Panc1 (cell line): ENCODE measurements around the gene ELAVL1. TPM values are rescaled to one million over a fixed set of nuclear protein-coding genes. Genes with fewer than 3 reads are reported as not detected.

ENCODE experiments used
- ATAC-seq: fragments of 200-7000 bp; cut with Tn5 transposase; 2 replicates; pipeline ENCODE4 v1.9.1; 2020; ENCODE audit warnings: mild to moderate bottlenecking, moderate library complexity
- BruUV-seq: library from RNA; stranded (reverse); fragments of 400-500 nt; replicated peaks from 2 replicates; lab custom pipeline; 2021; lab: Mats Ljungman, UMichigan
- CTCF ChIA-PET: fragments of 300-600 bp; sonication (Branson Sonifier 250); formaldehyde crosslinking; loops from one replicate; lab custom pipeline; 2022; ENCODE audit warnings: antibody characterized with exemption; lab: Charles Lee
- POLR2A ChIA-PET: fragments of 300-600 bp; sonication (Branson Sonifier 250); formaldehyde crosslinking; loops from one replicate; lab custom pipeline; 2022; ENCODE audit warnings: antibody characterized with exemption; lab: Charles Lee
- DNase-seq: peaks from one replicate; pipeline ENCODE4 v3.0.0-alpha.2; 2010; ENCODE audit warnings: low read depth, low spot score
- H3K27ac ChIP-seq: 2 replicates; pipeline ENCODE4 v1.5.1; 2011; ENCODE audit warnings: mild to moderate bottlenecking, low read length, inconsistent platforms
- H3K27me3 ChIP-seq: fragments of 200-500 bp; sonication (Bioruptor generic); 2 replicates; pipeline ENCODE4 v1.6.0; 2014; ENCODE audit warnings: low read length, inconsistent platforms; ENCODE audit not compliant: control insufficient read depth, insufficient read depth
- H3K36me3 ChIP-seq: fragments of 200-500 bp; sonication (Bioruptor generic); 2 replicates; pipeline ENCODE4 v1.5.1; 2014; ENCODE audit warnings: inconsistent platforms, mild to moderate bottlenecking, low read length, moderate library complexity; ENCODE audit not compliant: control insufficient read depth, insufficient read depth
- H3K4me1 ChIP-seq: 2 replicates; pipeline ENCODE4 v1.5.1; 2011; ENCODE audit warnings: inconsistent platforms, mild to moderate bottlenecking, low read length, moderate library complexity; ENCODE audit not compliant: control insufficient read depth, insufficient read depth
- H3K4me3 ChIP-seq, 2 experiments: 2 replicates each; pipeline ENCODE4 v1.5.1; 2011 to 2012; ENCODE audit warnings: low read depth in 2 of 2, low read length in 2 of 2, mild to moderate bottlenecking in 2 of 2, inconsistent platforms in 1 of 2, moderate library complexity in 1 of 2
- H3K9me3 ChIP-seq: fragments of 200-500 bp; sonication (Bioruptor generic); 2 replicates; pipeline ENCODE4 v1.5.1; 2014; ENCODE audit warnings: low read depth, mild to moderate bottlenecking, inconsistent platforms, low read length, moderate library complexity; ENCODE audit not compliant: control insufficient read depth, insufficient read depth
- CTCF ChIP-seq: fragments of 450-650 bp; IDR thresholded peaks from 2 replicates; pipeline ENCODE4 v1.5.1; 2017; ENCODE audit warnings: mild to moderate bottlenecking
- POLR2AphosphoS5 ChIP-seq: IDR thresholded peaks from 2 replicates; pipeline ENCODE4 v1.6.1; 2012; ENCODE audit warnings: mild to moderate bottlenecking, low read depth, low read length, moderate library complexity
- REST ChIP-seq, 2 experiments: IDR thresholded peaks; 2 replicates each; pipeline ENCODE4 v1.6.1; 2011 to 2012; ENCODE audit warnings: low read depth in 2 of 2, control low read depth in 1 of 2, low read length in 1 of 2, mild to moderate bottlenecking in 1 of 2, moderate library complexity in 1 of 2; ENCODE audit not compliant: insufficient read depth in 1 of 2
- SIN3A ChIP-seq: IDR thresholded peaks from 2 replicates; pipeline ENCODE4 v1.6.1; 2012; ENCODE audit warnings: low read depth, mild to moderate bottlenecking, low read length, moderate library complexity, borderline replicate concordance; ENCODE audit not compliant: insufficient read depth
- TCF7L2 ChIP-seq: IDR thresholded peaks from 2 replicates; pipeline ENCODE4 v1.6.1; 2011; ENCODE audit warnings: mild to moderate bottlenecking, low read depth, low read length, inconsistent platforms
- in situ Hi-C: cut with HindIII; loops from 2 replicates; pipeline ENCODE4 v1.10.0; 2016; ENCODE audit warnings: low sequenced_read_pairs, low pct_unique_long_range_greater_than_20kb
- intact Hi-C: fragments of 100-400 bp; cut with micrococcal nuclease; formaldehyde crosslinking; loops from one replicate; pipeline ENCODE4 v1.10.0; 2022; ENCODE audit not compliant: unreplicated experiment
- total RNA-seq: library from RNA; stranded (reverse); gene quantifications from one replicate; pipeline ENCODE4 v1.2.1, GENCODE V29; 2021; ENCODE audit not compliant: unreplicated experiment

The ELAVL1 gene
- total RNA-seq, 1 experiment from 2014 or later, result 123 TPM

GRCh38 chr19:7996883-7997282, 8.6 kb downstream of the ELAVL1 start:
- DNase-seq (no peak), ATAC-seq (no peak)
- peaks cover 14% of the 10 kb centered on the region for H3K4me1 ChIP-seq
- ChIA-PET CTCF (no interaction called here), POLR2A (no interaction called here)
- no TSS peak for BruUV-seq
- H3K27me3 ChIP-seq, result no peaks in the 10 kb centered on the region
- H3K9me3 ChIP-seq, result no peaks in the 10 kb centered on the region
- in situ Hi-C loops, result no loop called here
- no peak overlapping the region for H3K4me3 ChIP-seq
- no peaks in the 10 kb centered on the region; the same call in 1 of the 2 replicates for H3K36me3 ChIP-seq
- no peak overlapping the region for H3K27ac ChIP-seq
- intact Hi-C loops, result no loop called here
- TF ChIP-seq CTCF, result no peak
- no peak for TF ChIP-seq REST (IDR thresholded peaks at IDR 0.05; ENCODE audit: insufficient read depth in 1 of 2, low read depth in 2 of 2, low read length in 1 of 2)
- no peak for TF ChIP-seq SIN3A
- no peak for TF ChIP-seq TCF7L2
- no peak for TF ChIP-seq POLR2AphosphoS5

- in situ Hi-C loops (no loop called here), intact Hi-C loops (no loop called here)
- Histone ChIP-seq H3K27ac (no peak overlapping the region), H3K36me3 (no peaks in the 10 kb centered on the region), H3K9me3 (no peaks in the 10 kb centered on the region), H3K4me1 (peaks cover 5% of the 10 kb centered on the region), H3K27me3 (no peaks in the 10 kb centered on the region), H3K4me3 (no peak overlapping the region)
- no peak for DNase-seq
- BruUV-seq, result no TSS peak
- TF ChIP-seq SIN3A (no peak), POLR2AphosphoS5 (no peak), REST (IDR thresholded peaks at IDR 0.05; ENCODE audit: insufficient read depth in 1 of 2, low read depth in 2 of 2, low read length in 1 of 2) (no peak), TCF7L2 (no peak), CTCF (no peak)
- ATAC-seq, result no peak
- POLR2A ChIA-PET, result interaction anchor here (0.6 kb wide), 1 partner anchor 13 kb away, joined by 6 read pairs; no protein-coding TSS in a partner anchor
- CTCF ChIA-PET, result no interaction called here
These were observed 9.7 kb downstream of the ELAVL1 start for GRCh38 chr19:7995810-7996158.
